ENCODE measurements around the gene CNR1. TPM values are rescaled to one million over a fixed set of nuclear protein-coding genes. Genes with fewer than 3 reads are reported as not detected.
A peak's percentile ranks its signal among the peaks of the same experiment; 100 is the strongest.

The CNR1 gene
- total RNA-seq, 1 donor from 2014 or later, result under 0.01 TPM

GRCh38 chr6:88143421-88144157 is 22.6 kb downstream of the CNR1 start:
- DNase-seq (ENCODE audit: low read depth in 2 of 2), result no peak

GRCh38 chr6:88142297-88142668 is 23.9 kb downstream of the CNR1 start:
- DNase-seq (ENCODE audit: low read depth in 2 of 2), result no peak

GRCh38 chr6:88141561-88142296 is 24.4 kb downstream of the CNR1 start:
- no peak for DNase-seq (ENCODE audit: low read depth in 2 of 2)

GRCh38 chr6:88137915-88138314 is 28.2 kb downstream of the CNR1 start:
- DNase-seq (ENCODE audit: low read depth in 2 of 2), result no peak

- DNase-seq (ENCODE audit: low read depth in 2 of 2), result no peak
Observed at GRCh38 chr6:88135578-88136114, 30.5 kb downstream of the CNR1 start.

- no peak for DNase-seq (ENCODE audit: low read depth in 2 of 2)
Observed at GRCh38 chr6:88134575-88134974, 31.6 kb downstream of the CNR1 start.

- no peak for DNase-seq (ENCODE audit: low read depth in 2 of 2)
Observed at GRCh38 chr6:88133718-88134117, 32.4 kb downstream of the CNR1 start.

- no peak for DNase-seq (ENCODE audit: low read depth in 2 of 2)
Observed at GRCh38 chr6:88124925-88125557, 41.1 kb downstream of the CNR1 start.

- no peak for DNase-seq (ENCODE audit: low read depth in 2 of 2)
Observed at GRCh38 chr6:88120635-88121034, 45.5 kb downstream of the CNR1 start.

GRCh38 chr6:88119769-88120168 is 46.4 kb downstream of the CNR1 start:
- DNase-seq (ENCODE audit: low read depth in 2 of 2), result peak in 1 of 2 donors; percentile 15

GRCh38 chr6:88116276-88116675 is 49.9 kb downstream of the CNR1 start:
- DNase-seq (ENCODE audit: low read depth in 2 of 2), result no peak

GRCh38 chr6:88115307-88115706 is 50.8 kb downstream of the CNR1 start:
- no peak for DNase-seq (ENCODE audit: low read depth in 2 of 2)

GRCh38 chr6:88114838-88115237 is 51.3 kb downstream of the CNR1 start:
- DNase-seq (ENCODE audit: low read depth in 2 of 2), result no peak

- DNase-seq (ENCODE audit: low read depth in 2 of 2), result no peak
Observed at GRCh38 chr6:88111991-88112390, 54.2 kb downstream of the CNR1 start.

- no peak for DNase-seq (ENCODE audit: low read depth in 2 of 2)
Observed at GRCh38 chr6:88107241-88107640, 58.9 kb downstream of the CNR1 start.

- no peak for DNase-seq (ENCODE audit: low read depth in 2 of 2)
Observed at GRCh38 chr6:88105741-88106340, 60.3 kb downstream of the CNR1 start.

Other genes with a start within 250 kb of the CNR1 start
- not detected in 2 replicates for gene SPACA1, start 118.5 kb downstream of the CNR1 start, total RNA-seq